ENCODE results near the gene CPXM2.

Gene CPXM2

GRCh38 chr10:123904834-123905409, 13.3 kb upstream of the CPXM2 start:
- DNase-seq (ENCODE audit: low read depth in 2 of 2), result no peak

GRCh38 chr10:123903621-123904020, 12.0 kb upstream of the CPXM2 start:
- DNase-seq (ENCODE audit: low read depth in 2 of 2), result no peak

- DNase-seq (ENCODE audit: low read depth in 2 of 2), result no peak
These were observed 10.0 kb upstream of the CPXM2 start for GRCh38 chr10:123901621-123902020.

- DNase-seq (ENCODE audit: low read depth in 2 of 2), result no peak
These were observed 5.5 kb upstream of the CPXM2 start for GRCh38 chr10:123897146-123897545.

- DNase-seq (ENCODE audit: low read depth in 2 of 2), result no peak
These were observed 4.8 kb upstream of the CPXM2 start for GRCh38 chr10:123896246-123896927.

GRCh38 chr10:123893651-123894050, 2.0 kb upstream of the CPXM2 start:
- no peak for DNase-seq (ENCODE audit: low read depth in 2 of 2)

- DNase-seq (ENCODE audit: low read depth in 2 of 2), result no peak
These were observed 857 bp downstream of the CPXM2 start for GRCh38 chr10:123890756-123891143.

- DNase-seq (ENCODE audit: low read depth in 2 of 2), result no peak
These were observed 1.4 kb downstream of the CPXM2 start for GRCh38 chr10:123890226-123890625.

- no peak for DNase-seq (ENCODE audit: low read depth in 2 of 2)
These were observed 1.8 kb downstream of the CPXM2 start for GRCh38 chr10:123889821-123890220.

- no peak for DNase-seq (ENCODE audit: low read depth in 2 of 2)
These were observed 2.9 kb downstream of the CPXM2 start for GRCh38 chr10:123888751-123889150.

GRCh38 chr10:123888256-123888655, 3.4 kb downstream of the CPXM2 start:
- no peak for DNase-seq (ENCODE audit: low read depth in 2 of 2)

GRCh38 chr10:123886292-123886691, 5.3 kb downstream of the CPXM2 start:
- no peak for DNase-seq (ENCODE audit: low read depth in 2 of 2)

GRCh38 chr10:123885406-123886170, 6.0 kb downstream of the CPXM2 start:
- DNase-seq (ENCODE audit: low read depth in 2 of 2), result no peak

GRCh38 chr10:123884907-123885381, 6.7 kb downstream of the CPXM2 start:
- DNase-seq (ENCODE audit: low read depth in 2 of 2), result no peak

- no peak for DNase-seq (ENCODE audit: low read depth in 2 of 2)
These were observed 7.2 kb downstream of the CPXM2 start for GRCh38 chr10:123884351-123884906.

GRCh38 chr10:123883673-123884320, 7.8 kb downstream of the CPXM2 start:
- no peak for DNase-seq (ENCODE audit: low read depth in 2 of 2)

- DNase-seq (ENCODE audit: low read depth in 2 of 2), result no peak
These were observed 8.7 kb downstream of the CPXM2 start for GRCh38 chr10:123882681-123883445.

- no peak for DNase-seq (ENCODE audit: low read depth in 2 of 2)
These were observed 9.4 kb downstream of the CPXM2 start for GRCh38 chr10:123882177-123882576.

GRCh38 chr10:123879606-123880257, 11.9 kb downstream of the CPXM2 start:
- no peak for DNase-seq (ENCODE audit: low read depth in 2 of 2)

GRCh38 chr10:123878666-123879303, 12.8 kb downstream of the CPXM2 start:
- DNase-seq (ENCODE audit: low read depth in 2 of 2), result no peak

Data from stimulated activated CD4-positive, alpha-beta T cell treated with anti-CD3 and anti-CD28 coated beads, Interleukin-1b, Interleukin-23, amount 100 ng/mL, for 1 hour (primary cell).